HepG2 (cell line): ENCODE results near the gene JAZF1. TPM values are rescaled to one million over a fixed set of nuclear protein-coding genes. Genes with fewer than 3 reads are reported as not detected.

ENCODE experiments used
- ATAC-seq: fragments of 200-7000 bp; cut with Tn5 transposase; 3 replicates; pipeline ENCODE4 v1.9.1; 2020; ENCODE audit warnings: mild to moderate bottlenecking, moderate library complexity
- BruUV-seq: library from RNA; stranded (reverse); fragments of 400-500 nt; replicated peaks from 2 replicates; lab custom pipeline; 2021; lab: Mats Ljungman, UMichigan
- CTCF ChIA-PET: fragments of 300-600 bp; formaldehyde crosslinking; extraction: SDS; loops from one replicate; lab custom pipeline; 2021; ENCODE audit warnings: low total read pairs, inconsistent platforms, low intra/inter-chr PET ratio; lab: Yijun Ruan, JAX
- POLR2A ChIA-PET: fragments of 350-600 bp; sonication (Branson Sonifier 250); formaldehyde crosslinking; loops from one replicate; lab custom pipeline; 2020; ENCODE audit warnings: antibody characterized with exemption, inconsistent platforms; lab: Yijun Ruan, JAX
- DNase-seq: peaks from one replicate; pipeline ENCODE4 v3.0.0-alpha.2; 2015; ENCODE audit warnings: low spot score
- FAIRE-seq: peaks from 3 replicates; lab custom pipeline; 2011; peaks lifted over from hg19 to GRCh38; lab: Jason Lieb, UNC
- H2AFZ ChIP-seq: one replicate; pipeline ENCODE4 v1.6.1; 2011; ENCODE audit warnings: low read length, inconsistent platforms
- H3K27ac ChIP-seq: fragments of 300-600 bp; 3 replicates; pipeline ENCODE4 v1.8.0; 2011; ENCODE audit warnings: mixed run types, mild to moderate bottlenecking, mixed read lengths, low read length, inconsistent platforms; ENCODE audit not compliant: insufficient read depth; ENCODE audit errors: extremely low read length
- H3K27me3 ChIP-seq, 2 experiments: fragments of 200-600 bp in 1 of 2; 2 replicates in 1 of 2; 3 replicates in 1 of 2; pipeline versions ENCODE4 v1.6.0 to v1.8.0; 2011; ENCODE audit warnings: low read length in 2 of 2, mild to moderate bottlenecking in 2 of 2, moderate library complexity in 2 of 2, inconsistent platforms in 1 of 2; ENCODE audit not compliant: insufficient read depth in 2 of 2, control insufficient read depth in 1 of 2
- H3K36me3 ChIP-seq, 2 experiments: fragments of 200-600 bp in 1 of 2; replicated peaks in 1 of 2; 2 replicates in 1 of 2; 3 replicates in 1 of 2; pipeline versions ENCODE4 v1.5.1 to v1.8.0; 2011; ENCODE audit warnings: low read length in 2 of 2, inconsistent platforms in 1 of 2; ENCODE audit not compliant: insufficient read depth in 2 of 2, control insufficient read depth in 1 of 2
- H3K4me1 ChIP-seq: 2 replicates; pipeline ENCODE4 v1.5.1; 2012; ENCODE audit warnings: low read length, inconsistent platforms; ENCODE audit not compliant: insufficient read depth
- H3K4me2 ChIP-seq: 2 replicates; pipeline ENCODE4 v1.6.0; 2011; ENCODE audit warnings: low read depth, low read length, inconsistent platforms
- H3K4me3 ChIP-seq, 3 experiments: fragments of 200-600 bp in 1 of 3; sonication (generic), shearing (Covaris generic) in 1 of 3; replicated peaks in 1 of 3; 2 replicates each; pipeline ENCODE4 v1.5.1; 2011 to 2016; ENCODE audit warnings: low read length in 3 of 3, inconsistent platforms in 2 of 3, low read depth in 2 of 3, mild to moderate bottlenecking in 2 of 3, control low read depth in 1 of 3, mixed read lengths in 1 of 3; ENCODE audit not compliant: insufficient read depth in 1 of 3
- H3K79me2 ChIP-seq: one replicate; pipeline ENCODE4 v1.6.1; 2011; ENCODE audit warnings: low read length, inconsistent platforms; ENCODE audit not compliant: insufficient read depth
- H3K9ac ChIP-seq: 2 replicates; pipeline ENCODE4 v1.6.0; 2011; ENCODE audit warnings: mild to moderate bottlenecking, low read depth, low read length, inconsistent platforms; ENCODE audit not compliant: insufficient read depth
- H3K9me3 ChIP-seq: 2 replicates; pipeline ENCODE4 v1.5.1; 2012; ENCODE audit warnings: mild to moderate bottlenecking, low read length
- H4K20me1 ChIP-seq: 2 replicates; pipeline ENCODE4 v1.6.0; 2011; ENCODE audit warnings: inconsistent platforms, mild to moderate bottlenecking, low read length, moderate library complexity; ENCODE audit not compliant: insufficient read depth
- HOXA5 ChIP-seq: sonication (generic); formaldehyde crosslinking; IDR thresholded peaks from 2 replicates; pipeline ENCODE4 v1.4.0; 2020; ENCODE audit warnings: missing genetic modification reagents
- JUNB ChIP-seq: sonication (generic); formaldehyde crosslinking; IDR thresholded peaks from 2 replicates; pipeline ENCODE4 v1.8.0; 2022; ENCODE audit warnings: missing genetic modification reagents, mild to moderate bottlenecking, borderline replicate concordance
- KDM5A ChIP-seq: fragments of 200-600 bp; sonication (generic); IDR thresholded peaks from 2 replicates; pipeline ENCODE4 v1.7.0; 2018; ENCODE audit warnings: antibody characterized with exemption, mild to moderate bottlenecking, low read length, borderline replicate concordance
- PCBP1 ChIP-seq: fragments of 200-400 bp; formaldehyde crosslinking; IDR thresholded peaks from 2 replicates; pipeline ENCODE4 v1.6.1; 2017; ENCODE audit warnings: mild to moderate bottlenecking, low read depth, low read length, borderline replicate concordance
- ZNF12 ChIP-seq: sonication (generic); formaldehyde crosslinking; IDR thresholded peaks from 2 replicates; pipeline ENCODE4 v1.5.0; 2020; ENCODE audit warnings: missing genetic modification reagents
- ZNF766 ChIP-seq: sonication (generic); formaldehyde crosslinking; IDR thresholded peaks from 2 replicates; pipeline ENCODE4 v1.5.0; 2020; ENCODE audit warnings: missing genetic modification reagents, borderline replicate concordance
- WGBS: methylation state at CpG from one replicate; pipeline ENCODE4 v1.1.6; 2017; ENCODE audit warnings: low lambda C conversion rate; 5-methylcytosine and 5-hydroxymethylcytosine counted together
- in situ Hi-C: cut with HindIII; loops from 2 replicates; pipeline ENCODE4 v1.10.0; 2017; ENCODE audit warnings: low pct_unique_long_range_greater_than_20kb; ENCODE audit not compliant: extremely low pct_ligation_motif_present
- intact Hi-C: fragments of 100-400 bp; cut with micrococcal nuclease; formaldehyde crosslinking; loops from one replicate; pipeline ENCODE4 v1.10.0; 2022; ENCODE audit not compliant: unreplicated experiment
- polyA plus RNA-seq, 8 experiments: library from polyadenylated mRNA; depleted of rRNA in 3 of 8; stranded (reverse) in 7 of 8; unstranded in 1 of 8; fragments of >200 nt; fragmentation: Illumina TruSeq in 4 of 8; extraction: Trizol in 4 of 8; gene quantifications; 2 replicates each; pipeline versions ENCODE4 v1.2.1 to v1.2.3, GENCODE V29; 2011 to 2016; ENCODE audit warnings: low read depth in 4 of 8, missing spikeins in 1 of 8, mixed read lengths in 1 of 8; ENCODE audit not compliant: insufficient read depth in 1 of 8
- total RNA-seq, 5 experiments: library from RNA; depleted of rRNA; stranded (reverse); fragments of >200 nt; fragmentation: Illumina TruSeq; extraction: Trizol; gene quantifications; 2 replicates each; pipeline ENCODE4 v1.2.3, GENCODE V29; 2016; ENCODE audit warnings: low read depth in 1 of 5
- TF ChIP-seq, protein P1 (sequence below): sonication (generic); formaldehyde crosslinking; IDR thresholded peaks from 2 replicates; pipeline ENCODE4 v1.4.0; 2020; ENCODE audit warnings: missing genetic modification reagents, borderline replicate concordance
- TF ChIP-seq, protein P2 (sequence below): sonication (generic); formaldehyde crosslinking; IDR thresholded peaks from 2 replicates; pipeline ENCODE4 v1.4.0; 2020; ENCODE audit warnings: missing genetic modification reagents, borderline replicate concordance
- TF ChIP-seq, protein P3 (sequence below): sonication (generic); formaldehyde crosslinking; IDR thresholded peaks from 2 replicates; pipeline ENCODE4 v1.5.0; 2020; ENCODE audit warnings: mild to moderate bottlenecking, missing genetic modification reagents
- TF ChIP-seq, protein P4 (sequence below): sonication (generic); formaldehyde crosslinking; IDR thresholded peaks from 2 replicates; pipeline ENCODE4 v1.8.1; 2022; ENCODE audit warnings: low read depth, mild to moderate bottlenecking, missing genetic modification reagents
- TF ChIP-seq, protein P5 (sequence below): sonication (generic); formaldehyde crosslinking; IDR thresholded peaks from 2 replicates; pipeline ENCODE4 v1.4.0; 2020; ENCODE audit warnings: missing genetic modification reagents

Gene JAZF1
- total and polyA plus RNA-seq, 2 of the 13 experiments (the other 11 are each of a cell fraction or from before 2014, with no cell fraction given), result not detected

DNA sequence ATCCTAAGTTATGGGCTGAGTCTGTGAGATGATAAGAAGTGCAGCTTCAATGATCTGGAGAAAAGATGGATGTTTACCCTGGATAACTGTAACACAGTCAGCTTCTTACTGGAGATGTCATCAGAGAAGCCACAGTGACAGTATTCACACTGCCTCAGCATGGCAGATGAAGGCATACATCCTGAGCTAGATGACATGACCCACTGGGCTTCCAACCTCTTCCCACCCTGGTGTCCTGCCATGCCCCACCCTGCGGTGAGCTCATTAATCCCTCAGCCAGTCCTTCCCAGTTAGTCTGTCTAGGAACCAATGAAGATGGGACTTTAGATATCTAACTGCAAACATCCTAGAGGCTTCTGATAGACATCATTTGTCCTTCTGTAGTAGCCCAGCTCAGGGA is 226.8 kb downstream of the JAZF1 start (continued):
- TF ChIP-seq, protein P1, sequence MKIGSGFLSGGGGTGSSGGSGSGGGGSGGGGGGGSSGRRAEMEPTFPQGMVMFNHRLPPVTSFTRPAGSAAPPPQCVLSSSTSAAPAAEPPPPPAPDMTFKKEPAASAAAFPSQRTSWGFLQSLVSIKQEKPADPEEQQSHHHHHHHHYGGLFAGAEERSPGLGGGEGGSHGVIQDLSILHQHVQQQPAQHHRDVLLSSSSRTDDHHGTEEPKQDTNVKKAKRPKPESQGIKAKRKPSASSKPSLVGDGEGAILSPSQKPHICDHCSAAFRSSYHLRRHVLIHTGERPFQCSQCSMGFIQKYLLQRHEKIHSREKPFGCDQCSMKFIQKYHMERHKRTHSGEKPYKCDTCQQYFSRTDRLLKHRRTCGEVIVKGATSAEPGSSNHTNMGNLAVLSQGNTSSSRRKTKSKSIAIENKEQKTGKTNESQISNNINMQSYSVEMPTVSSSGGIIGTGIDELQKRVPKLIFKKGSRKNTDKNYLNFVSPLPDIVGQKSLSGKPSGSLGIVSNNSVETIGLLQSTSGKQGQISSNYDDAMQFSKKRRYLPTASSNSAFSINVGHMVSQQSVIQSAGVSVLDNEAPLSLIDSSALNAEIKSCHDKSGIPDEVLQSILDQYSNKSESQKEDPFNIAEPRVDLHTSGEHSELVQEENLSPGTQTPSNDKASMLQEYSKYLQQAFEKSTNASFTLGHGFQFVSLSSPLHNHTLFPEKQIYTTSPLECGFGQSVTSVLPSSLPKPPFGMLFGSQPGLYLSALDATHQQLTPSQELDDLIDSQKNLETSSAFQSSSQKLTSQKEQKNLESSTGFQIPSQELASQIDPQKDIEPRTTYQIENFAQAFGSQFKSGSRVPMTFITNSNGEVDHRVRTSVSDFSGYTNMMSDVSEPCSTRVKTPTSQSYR (CRISPR knock-in tag), result no peak

DNA sequence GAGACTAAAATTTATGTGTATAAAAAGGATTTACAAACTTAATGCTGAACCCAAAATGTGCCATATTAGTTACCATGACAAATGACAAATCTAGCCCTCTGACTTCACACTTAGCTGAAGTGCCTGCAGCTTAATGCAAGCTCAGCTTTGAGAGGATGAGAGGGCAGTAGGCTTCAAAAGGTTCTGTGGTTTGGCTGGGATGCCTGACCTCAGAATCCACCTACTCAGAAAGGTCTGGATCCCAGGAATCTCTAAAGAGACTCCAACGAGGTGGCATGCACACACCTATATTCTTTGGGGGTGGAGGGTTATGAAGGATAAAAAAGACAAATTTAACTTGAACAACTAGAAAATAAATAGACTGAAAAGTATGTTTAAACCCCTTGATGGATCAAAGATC is 227.2 kb downstream of the JAZF1 start:
- no peak overlapping the region for H3K4me3 ChIP-seq
- H3K27me3 ChIP-seq, result peaks cover 0 to 17% of the 10 kb centered on the region in 2 experiments; a peak in 4 of 5 replicates
- DNase-seq (no peak), FAIRE-seq (no peak), ATAC-seq (no peak)
- H3K4me2 ChIP-seq, result no peak overlapping the region
- BruUV-seq, result no TSS peak
- no peaks in the 10 kb centered on the region for H3K9me3 ChIP-seq
- 0% methylated on average over 1 of the region's 1 CpG for WGBS
- intact Hi-C loops (no loop called here), in situ Hi-C loops (no loop called here)
- no peaks in the 10 kb centered on the region for H3K79me2 ChIP-seq
- CTCF ChIA-PET, result no interaction called here
- POLR2A ChIA-PET, result no interaction called here
- H3K4me1 ChIP-seq, result no peaks in the 10 kb centered on the region
- H2AFZ ChIP-seq, result no peak overlapping the region
- H3K36me3 ChIP-seq, result no peaks in the 10 kb centered on the region
- H3K9ac ChIP-seq, result no peak overlapping the region
- H3K27ac ChIP-seq, result no peak overlapping the region
- no peaks in the 10 kb centered on the region for H4K20me1 ChIP-seq
- no peak for TF ChIP-seq ZNF766
- TF ChIP-seq, protein P2, sequence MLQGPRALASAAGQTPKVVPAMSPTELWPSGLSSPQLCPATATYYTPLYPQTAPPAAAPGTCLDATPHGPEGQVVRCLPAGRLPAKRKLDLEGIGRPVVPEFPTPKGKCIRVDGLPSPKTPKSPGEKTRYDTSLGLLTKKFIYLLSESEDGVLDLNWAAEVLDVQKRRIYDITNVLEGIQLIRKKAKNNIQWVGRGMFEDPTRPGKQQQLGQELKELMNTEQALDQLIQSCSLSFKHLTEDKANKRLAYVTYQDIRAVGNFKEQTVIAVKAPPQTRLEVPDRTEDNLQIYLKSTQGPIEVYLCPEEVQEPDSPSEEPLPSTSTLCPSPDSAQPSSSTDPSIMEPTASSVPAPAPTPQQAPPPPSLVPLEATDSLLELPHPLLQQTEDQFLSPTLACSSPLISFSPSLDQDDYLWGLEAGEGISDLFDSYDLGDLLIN, result no peak
- no peak for TF ChIP-seq JUNB (CRISPR knock-in tag)
- no peak for TF ChIP-seq PCBP1
- TF ChIP-seq, protein P3, sequence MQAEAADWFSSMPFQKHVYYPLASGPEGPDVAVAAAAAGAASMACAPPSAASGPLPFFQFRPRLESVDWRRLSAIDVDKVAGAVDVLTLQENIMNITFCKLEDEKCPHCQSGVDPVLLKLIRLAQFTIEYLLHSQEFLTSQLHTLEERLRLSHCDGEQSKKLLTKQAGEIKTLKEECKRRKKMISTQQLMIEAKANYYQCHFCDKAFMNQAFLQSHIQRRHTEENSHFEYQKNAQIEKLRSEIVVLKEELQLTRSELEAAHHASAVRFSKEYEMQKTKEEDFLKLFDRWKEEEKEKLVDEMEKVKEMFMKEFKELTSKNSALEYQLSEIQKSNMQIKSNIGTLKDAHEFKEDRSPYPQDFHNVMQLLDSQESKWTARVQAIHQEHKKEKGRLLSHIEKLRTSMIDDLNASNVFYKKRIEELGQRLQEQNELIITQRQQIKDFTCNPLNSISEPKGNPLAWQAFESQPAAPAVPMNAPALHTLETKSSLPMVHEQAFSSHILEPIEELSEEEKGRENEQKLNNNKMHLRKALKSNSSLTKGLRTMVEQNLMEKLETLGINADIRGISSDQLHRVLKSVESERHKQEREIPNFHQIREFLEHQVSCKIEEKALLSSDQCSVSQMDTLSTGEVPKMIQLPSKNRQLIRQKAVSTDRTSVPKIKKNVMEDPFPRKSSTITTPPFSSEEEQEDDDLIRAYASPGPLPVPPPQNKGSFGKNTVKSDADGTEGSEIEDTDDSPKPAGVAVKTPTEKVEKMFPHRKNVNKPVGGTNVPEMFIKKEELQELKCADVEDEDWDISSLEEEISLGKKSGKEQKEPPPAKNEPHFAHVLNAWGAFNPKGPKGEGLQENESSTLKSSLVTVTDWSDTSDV (CRISPR knock-in tag), result no peak
- no peak for TF ChIP-seq KDM5A
- TF ChIP-seq, protein P4, sequence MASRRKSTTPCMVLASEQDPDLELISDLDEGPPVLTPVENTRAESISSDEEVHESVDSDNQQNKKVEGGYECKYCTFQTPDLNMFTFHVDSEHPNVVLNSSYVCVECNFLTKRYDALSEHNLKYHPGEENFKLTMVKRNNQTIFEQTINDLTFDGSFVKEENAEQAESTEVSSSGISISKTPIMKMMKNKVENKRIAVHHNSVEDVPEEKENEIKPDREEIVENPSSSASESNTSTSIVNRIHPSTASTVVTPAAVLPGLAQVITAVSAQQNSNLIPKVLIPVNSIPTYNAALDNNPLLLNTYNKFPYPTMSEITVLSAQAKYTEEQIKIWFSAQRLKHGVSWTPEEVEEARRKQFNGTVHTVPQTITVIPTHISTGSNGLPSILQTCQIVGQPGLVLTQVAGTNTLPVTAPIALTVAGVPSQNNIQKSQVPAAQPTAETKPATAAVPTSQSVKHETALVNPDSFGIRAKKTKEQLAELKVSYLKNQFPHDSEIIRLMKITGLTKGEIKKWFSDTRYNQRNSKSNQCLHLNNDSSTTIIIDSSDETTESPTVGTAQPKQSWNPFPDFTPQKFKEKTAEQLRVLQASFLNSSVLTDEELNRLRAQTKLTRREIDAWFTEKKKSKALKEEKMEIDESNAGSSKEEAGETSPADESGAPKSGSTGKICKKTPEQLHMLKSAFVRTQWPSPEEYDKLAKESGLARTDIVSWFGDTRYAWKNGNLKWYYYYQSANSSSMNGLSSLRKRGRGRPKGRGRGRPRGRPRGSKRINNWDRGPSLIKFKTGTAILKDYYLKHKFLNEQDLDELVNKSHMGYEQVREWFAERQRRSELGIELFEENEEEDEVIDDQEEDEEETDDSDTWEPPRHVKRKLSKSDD (CRISPR knock-in tag), result no peak
- TF ChIP-seq HOXA5 (CRISPR knock-in tag), result no peak
- TF ChIP-seq, protein P5, sequence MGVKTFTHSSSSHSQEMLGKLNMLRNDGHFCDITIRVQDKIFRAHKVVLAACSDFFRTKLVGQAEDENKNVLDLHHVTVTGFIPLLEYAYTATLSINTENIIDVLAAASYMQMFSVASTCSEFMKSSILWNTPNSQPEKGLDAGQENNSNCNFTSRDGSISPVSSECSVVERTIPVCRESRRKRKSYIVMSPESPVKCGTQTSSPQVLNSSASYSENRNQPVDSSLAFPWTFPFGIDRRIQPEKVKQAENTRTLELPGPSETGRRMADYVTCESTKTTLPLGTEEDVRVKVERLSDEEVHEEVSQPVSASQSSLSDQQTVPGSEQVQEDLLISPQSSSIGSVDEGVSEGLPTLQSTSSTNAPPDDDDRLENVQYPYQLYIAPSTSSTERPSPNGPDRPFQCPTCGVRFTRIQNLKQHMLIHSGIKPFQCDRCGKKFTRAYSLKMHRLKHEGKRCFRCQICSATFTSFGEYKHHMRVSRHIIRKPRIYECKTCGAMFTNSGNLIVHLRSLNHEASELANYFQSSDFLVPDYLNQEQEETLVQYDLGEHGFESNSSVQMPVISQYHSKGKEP (CRISPR knock-in tag), result no peak
- TF ChIP-seq ZNF12 (CRISPR knock-in tag), result no peak
